ENCODE measurements around the gene ATXN7. TPM values are rescaled to one million over a fixed set of nuclear protein-coding genes. Genes with fewer than 3 reads are reported as not detected.
A peak's percentile ranks its signal among the peaks of the same experiment; 100 is the strongest.

Gene ATXN7
- polyA plus RNA-seq, 1 donor from 2014 or later: 6.7 TPM

- TF ChIP-seq CTCF (IDR thresholded peaks at IDR 0.05; ENCODE audit: poor library complexity, severe bottlenecking) (peak; percentile 65), RAD21 (conservative IDR thresholded peaks at IDR 0.05) (peak; percentile 63), EZH2 (IDR thresholded peaks at IDR 0.05; ENCODE audit: borderline replicate concordance, insufficient read depth, low read length, poor library complexity, severe bottlenecking) (no peak), POLR2AphosphoS5 (IDR thresholded peaks at IDR 0.05) (no peak), REST (IDR thresholded peaks at IDR 0.05; ENCODE audit: borderline replicate concordance) (no peak), SMC3 (conservative IDR thresholded peaks at IDR 0.05; ENCODE audit: poor library complexity) (peak; percentile 65), MXI1 (conservative IDR thresholded peaks at IDR 0.05; ENCODE audit: poor library complexity, severe bottlenecking) (no peak), EP300 (conservative IDR thresholded peaks at IDR 0.05; ENCODE audit: poor library complexity, severe bottlenecking) (no peak)
- Histone ChIP-seq H3K9ac (ENCODE audit: low read length) (no peak overlapping the region), H3K36me3 (ENCODE audit: insufficient read depth, low read length) (no peaks in the 10 kb centered on the region), H3K4me2 (ENCODE audit: low read length) (no peak overlapping the region), H3K27me3 (ENCODE audit: insufficient read depth, low read depth, low read length) (no peaks in the 10 kb centered on the region), H3K4me3 (ENCODE audit: low read length) (no peak overlapping the region), H4K20me1 (ENCODE audit: insufficient read depth) (no peaks in the 10 kb centered on the region), H3K27ac (ENCODE audit: low read length) (no peak overlapping the region), H3K79me2 (replicated peaks; ENCODE audit: insufficient read depth, low read length) (no peaks in the 10 kb centered on the region), H3F3A (ENCODE audit: insufficient read depth, low read length, poor library complexity, severe bottlenecking) (no peaks in the 10 kb centered on the region), H3K9me2 (ENCODE audit: insufficient read depth, low read length) (no peaks in the 10 kb centered on the region), H3K9me3 (ENCODE audit: low read length) (no peaks in the 10 kb centered on the region), H2AFZ (ENCODE audit: low read depth, low read length) (no peak overlapping the region)
Measured at GRCh38 chr3:63961891-63962290, 98.2 kb downstream of the ATXN7 start.

GRCh38 chr3:63963496-63963895, 99.8 kb downstream of the ATXN7 start:
- no peaks in the 10 kb centered on the region for H3K36me3 ChIP-seq (ENCODE audit: insufficient read depth, low read length)
- no peak overlapping the region for H3K4me2 ChIP-seq (ENCODE audit: low read length)

More at GRCh38 chr3:63963496-63963895, 99.8 kb downstream of the ATXN7 start:
- no peaks in the 10 kb centered on the region for H3K79me2 ChIP-seq (replicated peaks; ENCODE audit: insufficient read depth, low read length)
- no peak overlapping the region for H3K9ac ChIP-seq (ENCODE audit: low read length)
- H3F3A ChIP-seq (ENCODE audit: insufficient read depth, low read length, poor library complexity, severe bottlenecking): no peaks in the 10 kb centered on the region
- H3K4me3 ChIP-seq (ENCODE audit: low read length): no peak overlapping the region
- H3K27ac ChIP-seq (ENCODE audit: low read length): no peak overlapping the region
- no peaks in the 10 kb centered on the region for H3K9me2 ChIP-seq (ENCODE audit: insufficient read depth, low read length)
- no peaks in the 10 kb centered on the region for H3K9me3 ChIP-seq (ENCODE audit: low read length)
- no peaks in the 10 kb centered on the region for H4K20me1 ChIP-seq (ENCODE audit: insufficient read depth)
- no peaks in the 10 kb centered on the region for H3K27me3 ChIP-seq (ENCODE audit: insufficient read depth, low read depth, low read length)
- H2AFZ ChIP-seq (ENCODE audit: low read depth, low read length): no peak overlapping the region
- TF ChIP-seq CTCF (IDR thresholded peaks at IDR 0.05; ENCODE audit: poor library complexity, severe bottlenecking): no peak
- no peak for TF ChIP-seq EZH2 (IDR thresholded peaks at IDR 0.05; ENCODE audit: borderline replicate concordance, insufficient read depth, low read length, poor library complexity, severe bottlenecking)
- TF ChIP-seq MXI1 (conservative IDR thresholded peaks at IDR 0.05; ENCODE audit: poor library complexity, severe bottlenecking): no peak
- no peak for TF ChIP-seq RAD21 (conservative IDR thresholded peaks at IDR 0.05)
- TF ChIP-seq POLR2AphosphoS5 (IDR thresholded peaks at IDR 0.05): no peak
- TF ChIP-seq EP300 (conservative IDR thresholded peaks at IDR 0.05; ENCODE audit: poor library complexity, severe bottlenecking): no peak
- no peak for TF ChIP-seq SMC3 (conservative IDR thresholded peaks at IDR 0.05; ENCODE audit: poor library complexity)
- no peak for TF ChIP-seq REST (IDR thresholded peaks at IDR 0.05; ENCODE audit: borderline replicate concordance)
- TF ChIP-seq TAF1 (IDR thresholded peaks at IDR 0.05; ENCODE audit: low read depth): no peak
